Gastrocnemius medialis (tissue), 4 donors: ENCODE results near the gene FAM171A1.

Experiments
- CTCF ChIP-seq, 5 experiments: fragments of 450-650 bp in 3 of 5; fragments of 200-600 bp in 2 of 5; sonication (generic) in 2 of 5; IDR thresholded peaks in 4 of 5; conservative IDR thresholded peaks in 1 of 5; 1 replicate in 4 of 5; 2 replicates in 1 of 5; pipeline ENCODE4 v1.5.1; 2016 to 2019; ENCODE audit warnings: antibody characterized with exemption in 5 of 5, mild to moderate bottlenecking in 3 of 5, moderate library complexity in 3 of 5
- POLR2A ChIP-seq, 2 donors: fragments of 450-650 bp; IDR thresholded peaks; one replicate each; pipeline ENCODE4 v1.6.1; 2017; ENCODE audit warnings: antibody characterized with exemption in 2 of 2, mild to moderate bottlenecking in 2 of 2, moderate library complexity in 2 of 2

- TF ChIP-seq CTCF (IDR thresholded peaks at IDR 0.05 in 4 of 5, conservative IDR thresholded peaks at IDR 0.05 in 1 of 5) (no peak), POLR2A (IDR thresholded peaks at IDR 0.05) (no peak)
These were observed 8.1 kb downstream of the FAM171A1 start for GRCh38 chr10:15363031-15363430.
